SK-N-SH (cell line): ENCODE measurements around the gene LIPH. TPM values are rescaled to one million over a fixed set of nuclear protein-coding genes. Genes with fewer than 3 reads are reported as not detected.

Experiments used
- CTCF ChIA-PET: fragments of 300-600, 350-600 bp; formaldehyde crosslinking; extraction: SDS; loops from one replicate; lab custom pipeline; 2021; lab: Yijun Ruan, JAX
- POLR2A ChIA-PET: fragments of 350-600 bp; sonication (Branson Sonifier 250); formaldehyde crosslinking; extraction: SDS; loops from one replicate; lab custom pipeline; 2020; ENCODE audit warnings: antibody characterized with exemption, inconsistent platforms; lab: Yijun Ruan, JAX
- DNase-seq: peaks from one replicate; pipeline ENCODE4 v3.0.0; 2012
- H2AFZ ChIP-seq: fragments of 200-600 bp; sonication (generic); 2 replicates; pipeline ENCODE4 v1.8.1; 2016; ENCODE audit warnings: antibody characterized with exemption, mild to moderate bottlenecking, low read depth
- H3F3A ChIP-seq: fragments of 200-600 bp; sonication (generic); replicated peaks from 2 replicates; pipeline ENCODE3; 2016; ENCODE audit warnings: antibody characterized with exemption, mild to moderate bottlenecking; ENCODE audit not compliant: insufficient read depth
- H3K27ac ChIP-seq, 2 experiments: fragments of 200-500 bp in 1 of 2; fragments of 200-600 bp in 1 of 2; sonication (Bioruptor generic) in 1 of 2; sonication (generic), shearing (Covaris generic) in 1 of 2; 2 replicates each; pipeline versions ENCODE4 v1.5.1 to v1.6.1; 2014 to 2016; ENCODE audit warnings: low read depth in 2 of 2, inconsistent platforms in 1 of 2, low read length in 1 of 2, mild to moderate bottlenecking in 1 of 2, mixed read lengths in 1 of 2
- H3K27me3 ChIP-seq: fragments of 200-600 bp; sonication (generic), shearing (Covaris generic); 2 replicates; pipeline ENCODE4 v1.6.1; 2016; ENCODE audit warnings: mixed run types; ENCODE audit not compliant: insufficient read depth
- H3K36me3 ChIP-seq, 2 experiments: fragments of 200-500 bp in 1 of 2; fragments of 200-600 bp in 1 of 2; sonication (Bioruptor generic) in 1 of 2; sonication (generic) in 1 of 2; replicated peaks in 1 of 2; 2 replicates each; pipeline versions ENCODE3 to v1.5.1; 2014 to 2016; ENCODE audit warnings: low read length in 1 of 2, mild to moderate bottlenecking in 1 of 2; ENCODE audit not compliant: insufficient read depth in 2 of 2, control insufficient read depth in 1 of 2
- H3K4me1 ChIP-seq, 2 experiments: fragments of 200-500 bp in 1 of 2; fragments of 200-600 bp in 1 of 2; sonication (Bioruptor generic) in 1 of 2; sonication (generic), shearing (Covaris generic) in 1 of 2; 2 replicates each; pipeline versions ENCODE4 v1.5.1 to v1.6.1; 2014 to 2016; ENCODE audit warnings: low read depth in 1 of 2, low read length in 1 of 2, mixed run types in 1 of 2; ENCODE audit not compliant: insufficient read depth in 2 of 2, control insufficient read depth in 1 of 2
- H3K4me2 ChIP-seq: fragments of 200-600 bp; sonication (generic), shearing (Covaris generic); 2 replicates; pipeline ENCODE4 v1.6.1; 2017; ENCODE audit warnings: mixed run types
- H3K4me3 ChIP-seq, 2 experiments: fragments of 200-500 bp in 1 of 2; fragments of 200-600 bp in 1 of 2; sonication (Bioruptor generic) in 1 of 2; sonication (generic), shearing (Covaris generic) in 1 of 2; 2 replicates each; pipeline versions ENCODE4 v1.5.1 to v1.8.1; 2014 to 2016; ENCODE audit warnings: low read depth in 2 of 2, inconsistent platforms in 1 of 2, low read length in 1 of 2, mild to moderate bottlenecking in 1 of 2, mixed read lengths in 1 of 2, moderate library complexity in 1 of 2
- H3K79me2 ChIP-seq: fragments of 200-600 bp; sonication (generic); 2 replicates; pipeline ENCODE4 v1.8.1; 2017; ENCODE audit warnings: mild to moderate bottlenecking; ENCODE audit not compliant: insufficient read depth
- H3K9ac ChIP-seq: fragments of 200-600 bp; sonication (generic); 2 replicates; pipeline ENCODE4 v1.6.1; 2017; ENCODE audit warnings: mixed run types
- H3K9me2 ChIP-seq: fragments of 200-600 bp; sonication (generic); 2 replicates; pipeline ENCODE4 v1.6.1; 2017; ENCODE audit warnings: mixed run types
- H3K9me3 ChIP-seq: fragments of 200-600 bp; sonication (generic); 2 replicates; pipeline ENCODE4 v1.6.1; 2017; ENCODE audit warnings: mixed run types, mild to moderate bottlenecking, moderate library complexity
- H4K20me1 ChIP-seq: fragments of 200-600 bp; sonication (generic); 2 replicates; pipeline ENCODE4 v1.6.1; 2017; ENCODE audit warnings: mild to moderate bottlenecking, mixed run types; ENCODE audit not compliant: insufficient read depth
- CHD2 ChIP-seq: fragments of 150-350 bp; IDR thresholded peaks from 2 replicates; pipeline ENCODE4 v1.6.1; 2018; ENCODE audit warnings: low read length; ENCODE audit not compliant: partially characterized antibody
- CTCF ChIP-seq: fragments of 200-600 bp; sonication (generic); IDR thresholded peaks from 2 replicates; pipeline ENCODE4 v1.6.1; 2017; ENCODE audit warnings: antibody characterized with exemption, mild to moderate bottlenecking, moderate library complexity
- ELF1 ChIP-seq: IDR thresholded peaks from 2 replicates; pipeline ENCODE4 v1.4.0; 2012
- EP300 ChIP-seq, 2 experiments: IDR thresholded peaks; 2 replicates each; pipeline versions ENCODE4 v1.4.0 to v1.6.1; 2012; ENCODE audit warnings: borderline replicate concordance in 1 of 2, low read depth in 1 of 2, low read length in 1 of 2
- EZH2phosphoT487 ChIP-seq: fragments of 200-600 bp; sonication (generic); IDR thresholded peaks from 2 replicates; pipeline ENCODE4 v1.6.1; 2017; ENCODE audit warnings: low read depth, mixed run types, mild to moderate bottlenecking, antibody characterized with exemption, moderate library complexity, borderline replicate concordance
- FOSL2 ChIP-seq: IDR thresholded peaks from 2 replicates; pipeline ENCODE4 v1.4.0; 2012; ENCODE audit warnings: low read depth, mild to moderate bottlenecking, moderate library complexity, borderline replicate concordance
- FOXJ3 ChIP-seq: sonication (generic); formaldehyde crosslinking; IDR thresholded peaks from 2 replicates; pipeline ENCODE4 v1.5.1; 2020; ENCODE audit warnings: mild to moderate bottlenecking, missing genetic modification reagents
- FOXM1 ChIP-seq: IDR thresholded peaks from 2 replicates; pipeline ENCODE4 v1.4.0; 2012; ENCODE audit warnings: low read depth, mild to moderate bottlenecking
- MAX ChIP-seq: IDR thresholded peaks from 2 replicates; pipeline ENCODE4 v1.4.0; 2012; ENCODE audit warnings: low read depth
- MEF2A ChIP-seq: IDR thresholded peaks from 2 replicates; pipeline ENCODE4 v1.4.0; 2012; ENCODE audit warnings: low read depth, borderline replicate concordance
- MXI1 ChIP-seq: IDR thresholded peaks from 2 replicates; pipeline ENCODE4 v1.6.1; 2012; ENCODE audit warnings: mild to moderate bottlenecking, low read depth, low read length, improper control_type of control experiment
- NFIC ChIP-seq: IDR thresholded peaks from 2 replicates; pipeline ENCODE4 v1.4.0; 2012; ENCODE audit warnings: borderline replicate concordance
- NRF1 ChIP-seq: IDR thresholded peaks from 2 replicates; pipeline ENCODE4 v1.6.1; 2012; ENCODE audit warnings: low read depth, mild to moderate bottlenecking, low read length
- POLR2AphosphoS5 ChIP-seq: IDR thresholded peaks from 2 replicates; pipeline ENCODE4 v1.6.1; 2012; ENCODE audit warnings: low read depth, low read length
- RAD21 ChIP-seq: IDR thresholded peaks from 2 replicates; pipeline ENCODE4 v1.6.1; 2012; ENCODE audit warnings: mild to moderate bottlenecking, low read length
- RCOR1 ChIP-seq: fragments of 150-350 bp; IDR thresholded peaks from 2 replicates; pipeline ENCODE4 v1.6.1; 2017; ENCODE audit warnings: antibody characterized with exemption, low read length
- RFX5 ChIP-seq: IDR thresholded peaks from 2 replicates; pipeline ENCODE4 v1.6.1; 2012; ENCODE audit warnings: mild to moderate bottlenecking, improper control_type of control experiment, low read length
- RXRA ChIP-seq: IDR thresholded peaks from 2 replicates; pipeline ENCODE4 v1.4.0; 2012; ENCODE audit warnings: low read depth, mild to moderate bottlenecking, borderline replicate concordance
- TAF1 ChIP-seq: IDR thresholded peaks from 2 replicates; pipeline ENCODE4 v1.6.1; 2012; ENCODE audit warnings: low read depth, mild to moderate bottlenecking, low read length, moderate library complexity, borderline replicate concordance
- TCF12 ChIP-seq: IDR thresholded peaks from 2 replicates; pipeline ENCODE4 v1.4.0; 2012
- ZBTB33 ChIP-seq: IDR thresholded peaks from 2 replicates; pipeline ENCODE4 v1.4.0; 2012; ENCODE audit warnings: low read depth, borderline replicate concordance
- WGBS: methylation state at CpG from one replicate; pipeline ENCODE4 v1.1.6; 2017; ENCODE audit warnings: low lambda C conversion rate; 5-methylcytosine and 5-hydroxymethylcytosine counted together
- polyA plus RNA-seq, 3 experiments: library from polyadenylated mRNA; depleted of rRNA; stranded (reverse); fragments of >200 nt; gene quantifications; 2 replicates each; pipeline ENCODE4 v1.2.3, GENCODE V29; 2012
- TF ChIP-seq, protein P1 (sequence below): IDR thresholded peaks from 2 replicates; pipeline ENCODE4; 2012
- TF ChIP-seq, protein P2 (sequence below): fragments of 150-350 bp; IDR thresholded peaks from 2 replicates; pipeline ENCODE4 v1.6.1; 2016; ENCODE audit warnings: mild to moderate bottlenecking, low read depth, low read length

Gene LIPH
- polyA plus RNA-seq, 1 of the 3 experiments (the other 2 are of a cell fraction), result not detected

- Histone ChIP-seq H3K4me1 (no peaks in the 10 kb centered on the region), H3K4me2 (no peak overlapping the region), H4K20me1 (no peaks in the 10 kb centered on the region), H3K9ac (no peak overlapping the region), H3K4me3 (no peak overlapping the region), H2AFZ (no peak overlapping the region), H3K36me3 (no peaks in the 10 kb centered on the region), H3K27me3 (no peaks in the 10 kb centered on the region), H3K79me2 (no peaks in the 10 kb centered on the region), H3K9me2 (no peaks in the 10 kb centered on the region), H3K9me3 (no peaks in the 10 kb centered on the region), H3K27ac (no peak overlapping the region), H3F3A (no peaks in the 10 kb centered on the region)
- TF ChIP-seq CHD2 (no peak), TAF1 (no peak), FOSL2 (no peak), TCF12 (no peak), NFIC (no peak), MEF2A (no peak), RFX5 (no peak), EZH2phosphoT487 (no peak), ELF1 (no peak)
- TF ChIP-seq, protein P1, sequence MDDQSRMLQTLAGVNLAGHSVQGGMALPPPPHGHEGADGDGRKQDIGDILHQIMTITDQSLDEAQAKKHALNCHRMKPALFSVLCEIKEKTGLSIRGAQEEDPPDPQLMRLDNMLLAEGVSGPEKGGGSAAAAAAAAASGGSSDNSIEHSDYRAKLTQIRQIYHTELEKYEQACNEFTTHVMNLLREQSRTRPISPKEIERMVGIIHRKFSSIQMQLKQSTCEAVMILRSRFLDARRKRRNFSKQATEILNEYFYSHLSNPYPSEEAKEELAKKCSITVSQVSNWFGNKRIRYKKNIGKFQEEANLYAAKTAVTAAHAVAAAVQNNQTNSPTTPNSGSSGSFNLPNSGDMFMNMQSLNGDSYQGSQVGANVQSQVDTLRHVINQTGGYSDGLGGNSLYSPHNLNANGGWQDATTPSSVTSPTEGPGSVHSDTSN, result no peak
- TF ChIP-seq, protein P2, sequence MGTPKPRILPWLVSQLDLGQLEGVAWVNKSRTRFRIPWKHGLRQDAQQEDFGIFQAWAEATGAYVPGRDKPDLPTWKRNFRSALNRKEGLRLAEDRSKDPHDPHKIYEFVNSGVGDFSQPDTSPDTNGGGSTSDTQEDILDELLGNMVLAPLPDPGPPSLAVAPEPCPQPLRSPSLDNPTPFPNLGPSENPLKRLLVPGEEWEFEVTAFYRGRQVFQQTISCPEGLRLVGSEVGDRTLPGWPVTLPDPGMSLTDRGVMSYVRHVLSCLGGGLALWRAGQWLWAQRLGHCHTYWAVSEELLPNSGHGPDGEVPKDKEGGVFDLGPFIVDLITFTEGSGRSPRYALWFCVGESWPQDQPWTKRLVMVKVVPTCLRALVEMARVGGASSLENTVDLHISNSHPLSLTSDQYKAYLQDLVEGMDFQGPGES, result no peak
- CTCF ChIA-PET, result interaction anchor here (1.1 to 2.1 kb wide), 4 partner anchors 10 to 155 kb away, joined by 3 to 5 read pairs (median 4); no protein-coding TSS in a partner anchor
- DNase-seq, result no peak
- POLR2A ChIA-PET, result no interaction called here
- 81% methylated on average over 19 of the region's 19 CpGs for WGBS
Observed at GRCh38 chr3:185508335-185508991, 43.9 kb downstream of the LIPH start.

DNA sequence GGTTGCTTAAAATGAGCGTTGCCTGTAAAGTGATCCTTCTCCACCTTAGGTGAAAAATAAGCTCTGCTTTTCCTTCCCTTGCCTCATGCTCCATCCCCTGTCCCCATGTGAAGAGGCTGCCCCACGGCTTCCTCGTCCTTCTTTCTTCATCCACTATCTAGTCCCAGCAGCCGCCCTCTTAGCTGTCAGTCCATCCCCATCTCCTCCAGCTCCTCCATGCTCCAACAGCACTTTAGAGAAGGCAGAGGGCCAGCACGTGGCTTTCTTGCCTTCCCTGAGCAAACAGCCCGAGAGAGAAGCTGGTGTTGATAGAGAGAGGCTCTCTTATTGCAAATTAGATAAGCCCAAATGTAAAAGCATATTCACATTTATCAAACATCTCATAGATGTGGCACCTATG, 44.5 kb downstream of the LIPH start:
- Histone ChIP-seq H3K79me2 (no peaks in the 10 kb centered on the region), H3F3A (no peaks in the 10 kb centered on the region), H3K4me2 (no peak overlapping the region), H3K9me2 (no peaks in the 10 kb centered on the region), H3K9ac (no peak overlapping the region), H4K20me1 (no peaks in the 10 kb centered on the region)
- DNase-seq, result no peak
- CTCF ChIA-PET, result interaction anchor here (1.1 to 2.1 kb wide), 3 partner anchors 11 to 67 kb away, joined by 3 to 5 read pairs (median 4); no protein-coding TSS in a partner anchor
- TF ChIP-seq FOXJ3 (no peak), EP300 (IDR thresholded peaks at IDR 0.05; ENCODE audit: borderline replicate concordance in 1 of 2, low read depth in 1 of 2, low read length in 1 of 2) (no peak), CTCF (no peak), FOSL2 (no peak), EZH2phosphoT487 (no peak), NFIC (no peak), MAX (no peak), MXI1 (no peak), RCOR1 (no peak), POLR2AphosphoS5 (no peak), RXRA (no peak), RAD21 (no peak), FOXM1 (no peak), ELF1 (no peak), ZBTB33 (no peak), NRF1 (no peak)
- TF ChIP-seq, all 33 proteins: peak for 0
- H3K9me3 ChIP-seq, result no peaks in the 10 kb centered on the region
- H3K27me3 ChIP-seq, result no peaks in the 10 kb centered on the region
- no peaks in the 10 kb centered on the region for H3K36me3 ChIP-seq
- no peaks in the 10 kb centered on the region for H3K4me1 ChIP-seq
- no peak overlapping the region for H3K4me3 ChIP-seq
- 54% methylated on average over 6 of the region's 6 CpGs for WGBS
- H3K27ac ChIP-seq, result no peak overlapping the region
- POLR2A ChIA-PET, result no interaction called here
- H2AFZ ChIP-seq, result no peak overlapping the region
